SK-N-MC (cell line): ENCODE results near the gene CCNI2.

ENCODE experiments used
- EZH2 ChIP-seq: fragments of 200-600 bp; sonication (generic); IDR thresholded peaks from one replicate; pipeline ENCODE4 v1.6.1; 2017; ENCODE audit warnings: antibody characterized with exemption
- FOXP2 ChIP-seq: optimal IDR thresholded peaks from 2 replicates; pipeline ENCODE3; 2011; ENCODE audit warnings: mild to moderate bottlenecking, moderate library complexity; ENCODE audit not compliant: insufficient read depth; ENCODE audit errors: extremely low read length, control extremely low read depth
- POLR2AphosphoS5 ChIP-seq: IDR thresholded peaks from 2 replicates; pipeline ENCODE4 v1.6.1; 2012; ENCODE audit warnings: mild to moderate bottlenecking, low read depth, low read length, borderline replicate concordance

DNA sequence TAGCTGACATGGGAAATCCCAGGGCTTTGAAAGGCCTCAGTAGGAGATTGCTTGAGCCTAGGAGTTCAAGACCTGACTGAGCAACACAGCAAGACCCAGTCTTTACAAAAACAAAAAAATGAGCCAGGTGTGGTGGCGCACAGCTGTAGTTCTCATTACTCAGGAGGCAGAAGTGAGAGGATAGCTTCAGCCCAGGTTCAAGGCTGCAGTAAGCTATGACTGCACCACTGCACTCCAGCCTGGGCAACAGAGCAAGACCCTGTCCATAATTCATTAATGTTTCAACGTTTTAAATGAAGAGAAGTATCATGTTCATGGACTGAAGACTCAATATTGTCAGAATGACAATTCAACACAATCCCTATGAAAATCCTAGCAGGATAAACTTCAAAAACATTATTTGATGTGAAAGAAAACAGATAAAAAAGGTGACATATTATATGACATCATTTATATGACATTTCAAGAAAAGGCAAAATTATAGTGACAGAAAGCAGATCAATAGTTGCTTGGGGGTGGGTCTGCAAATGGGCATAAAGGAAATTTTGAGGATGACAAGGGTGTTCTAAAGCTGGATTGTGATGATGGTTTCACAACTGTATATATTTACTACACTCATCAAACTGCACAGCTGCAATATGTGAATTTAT is 13.6 kb upstream of the CCNI2 start:
- TF ChIP-seq EZH2 (no peak), POLR2AphosphoS5 (no peak), FOXP2 (no peak)
